ENCODE results near the gene GOLGA6A.
"Not testable (repeated sequence)": the region's sequence is repeated elsewhere in the genome, so short reads cannot be mapped to it uniquely, and the experiment has no call there.

GRCh38 chr15:74075781-74076180, 6.6 kb downstream of the GOLGA6A start:
- not testable (repeated sequence) for TF ChIP-seq EZH2phosphoT487 (IDR thresholded peaks at IDR 0.05; ENCODE audit: insufficient read depth, low read depth); EZH2 (IDR thresholded peaks at IDR 0.05; ENCODE audit: insufficient read depth, poor library complexity, severe bottlenecking)

All from GM23248 (cell line).